H1 (cell line): ENCODE data around the gene F7. TPM values are rescaled to one million over a fixed set of nuclear protein-coding genes. Genes with fewer than 3 reads are reported as not detected.
A peak's percentile ranks its signal among the peaks of the same experiment; 100 is the strongest.

Experiments used
- CTCF ChIA-PET: fragments of 300-600 bp; sonication (Branson Sonifier 250); formaldehyde crosslinking; loops from one replicate; lab custom pipeline; 2021; ENCODE audit not compliant: partially characterized antibody; lab: Charles Lee
- POLR2A ChIA-PET: fragments of 300-600 bp; sonication (Branson Sonifier 250); formaldehyde crosslinking; loops from one replicate; lab custom pipeline; 2021; ENCODE audit warnings: inconsistent platforms; ENCODE audit not compliant: partially characterized antibody; lab: Charles Lee
- DNase-seq, 2 experiments: peaks; one replicate each; pipeline versions ENCODE4 v3.0.0 to v3.0.0-alpha.2; 2010 to 2022; ENCODE audit warnings: low spot score in 2 of 2, low read depth in 1 of 2, mixed read lengths in 1 of 2
- FAIRE-seq: peaks from 2 replicates; lab custom pipeline; 2011; peaks lifted over from hg19 to GRCh38; lab: Jason Lieb, UNC
- H2AFZ ChIP-seq: 2 replicates; pipeline ENCODE4 v1.8.1; 2012; ENCODE audit warnings: low read length, inconsistent platforms
- H2AK5ac ChIP-seq: 2 replicates; pipeline ENCODE4 v1.6.1; 2013; ENCODE audit warnings: low read depth, low read length
- H2BK120ac ChIP-seq: replicated peaks from 2 replicates; pipeline ENCODE3; 2013; ENCODE audit warnings: low read depth, low read length, inconsistent platforms
- H2BK12ac ChIP-seq: 2 replicates; pipeline ENCODE4 v1.6.1; 2013; ENCODE audit warnings: low read depth, low read length
- H2BK15ac ChIP-seq: 2 replicates; pipeline ENCODE4 v1.6.1; 2013; ENCODE audit warnings: low read length
- H2BK20ac ChIP-seq: 2 replicates; pipeline ENCODE4 v1.6.1; 2013; ENCODE audit warnings: low read length
- H2BK5ac ChIP-seq: 2 replicates; pipeline ENCODE4 v1.6.1; 2013; ENCODE audit warnings: low read depth, low read length
- H3K14ac ChIP-seq: 2 replicates; pipeline ENCODE4 v1.6.1; 2013; ENCODE audit warnings: inconsistent platforms; ENCODE audit not compliant: insufficient read length
- H3K18ac ChIP-seq: 2 replicates; pipeline ENCODE4 v1.6.1; 2013; ENCODE audit warnings: low read length; ENCODE audit errors: extremely low read depth
- H3K23ac ChIP-seq: 2 replicates; pipeline ENCODE4 v1.6.1; 2013; ENCODE audit warnings: inconsistent platforms; ENCODE audit not compliant: insufficient read length
- H3K23me2 ChIP-seq: 2 replicates; pipeline ENCODE4 v1.6.1; 2013; ENCODE audit warnings: low read depth, low read length
- H3K27ac ChIP-seq: 2 replicates; pipeline ENCODE4 v1.6.1; 2011; ENCODE audit warnings: low read depth, low read length, inconsistent platforms
- H3K27me3 ChIP-seq, 4 experiments: replicated peaks in 1 of 4; 1 replicate in 1 of 4; 2 replicates in 3 of 4; pipeline versions ENCODE4 v1.6.1 to v1.8.1; 2011 to 2013; ENCODE audit warnings: low read length in 3 of 4, mild to moderate bottlenecking in 3 of 4, inconsistent platforms in 2 of 4, mixed read lengths in 2 of 4, moderate library complexity in 1 of 4; ENCODE audit not compliant: control insufficient read depth in 3 of 4, insufficient read depth in 3 of 4; ENCODE audit errors: extremely low read depth in 1 of 4
- H3K36me3 ChIP-seq, 4 experiments: 2 replicates each; pipeline versions ENCODE4 v1.6.1 to v1.8.1; 2011 to 2013; ENCODE audit warnings: mild to moderate bottlenecking in 4 of 4, low read length in 3 of 4, moderate library complexity in 2 of 4, control low read depth in 1 of 4, inconsistent platforms in 1 of 4; ENCODE audit not compliant: insufficient read depth in 4 of 4, control insufficient read depth in 2 of 4
- H3K4ac ChIP-seq: replicated peaks from 2 replicates; pipeline ENCODE3; 2013; ENCODE audit warnings: low read length, low read depth, mixed read lengths, inconsistent platforms; ENCODE audit not compliant: insufficient read length
- H3K4me1 ChIP-seq, 4 experiments: replicated peaks in 1 of 4; 1 replicate in 1 of 4; 2 replicates in 3 of 4; pipeline versions ENCODE4 v1.6.1 to v1.8.1; 2011 to 2013; ENCODE audit warnings: low read length in 3 of 4, inconsistent platforms in 2 of 4, mixed read lengths in 1 of 4; ENCODE audit not compliant: insufficient read depth in 4 of 4, control insufficient read depth in 3 of 4
- H3K4me2 ChIP-seq, 2 experiments: 2 replicates each; pipeline versions ENCODE4 v1.6.1 to v1.8.1; 2011 to 2013; ENCODE audit warnings: low read depth in 2 of 2, low read length in 2 of 2, control low read depth in 1 of 2, inconsistent platforms in 1 of 2, mild to moderate bottlenecking in 1 of 2; ENCODE audit not compliant: insufficient read depth in 1 of 2
- H3K4me3 ChIP-seq, 4 experiments: fragments of 200-600, 300-600 bp in 1 of 4; sonication (generic), shearing (Covaris generic), sonication (Bioruptor Twin) in 1 of 4; 2 replicates each; pipeline versions ENCODE4 v1.5.1 to v1.8.1; 2011 to 2016; ENCODE audit warnings: low read length in 4 of 4, low read depth in 3 of 4, control low read depth in 2 of 4, inconsistent platforms in 2 of 4, mild to moderate bottlenecking in 2 of 4, mixed read lengths in 1 of 4, moderate library complexity in 1 of 4; ENCODE audit not compliant: insufficient read depth in 2 of 4; ENCODE audit errors: extremely low read depth in 1 of 4
- H3K56ac ChIP-seq: replicated peaks from 2 replicates; pipeline ENCODE3; 2013; ENCODE audit warnings: low read depth, mild to moderate bottlenecking, mixed read lengths, low read length, inconsistent platforms; ENCODE audit not compliant: insufficient read length
- H3K79me1 ChIP-seq: 2 replicates; pipeline ENCODE4 v1.6.1; 2013; ENCODE audit warnings: low read depth, low read length, control low read depth
- H3K79me2 ChIP-seq, 2 experiments: 2 replicates each; pipeline versions ENCODE4 v1.6.1 to v1.8.1; 2012 to 2013; ENCODE audit warnings: low read length in 2 of 2, mild to moderate bottlenecking in 2 of 2, inconsistent platforms in 1 of 2; ENCODE audit not compliant: insufficient read depth in 2 of 2, control insufficient read depth in 1 of 2
- H3K9ac ChIP-seq, 4 experiments: replicated peaks in 1 of 4; 1 replicate in 1 of 4; 2 replicates in 3 of 4; pipeline versions ENCODE4 v1.6.1 to v1.8.1; 2011 to 2013; ENCODE audit warnings: low read depth in 3 of 4, low read length in 3 of 4, control low read depth in 2 of 4, mild to moderate bottlenecking in 2 of 4, moderate library complexity in 2 of 4, inconsistent platforms in 1 of 4; ENCODE audit errors: extremely low read depth in 1 of 4
- H3K9me3 ChIP-seq, 2 experiments: 2 replicates each; pipeline versions ENCODE4 v1.6.1 to v1.8.1; 2012 to 2013; ENCODE audit warnings: mild to moderate bottlenecking in 2 of 2, moderate library complexity in 2 of 2, control low read depth in 1 of 2, inconsistent platforms in 1 of 2, low read depth in 1 of 2, low read length in 1 of 2, mixed read lengths in 1 of 2; ENCODE audit not compliant: insufficient read depth in 2 of 2
- H4K20me1 ChIP-seq, 2 experiments: replicated peaks in 1 of 2; 2 replicates each; pipeline versions ENCODE3 to v1.8.1; 2011 to 2013; ENCODE audit warnings: inconsistent platforms in 2 of 2, low read length in 2 of 2, mild to moderate bottlenecking in 1 of 2; ENCODE audit not compliant: insufficient read depth in 2 of 2, control insufficient read depth in 1 of 2
- H4K5ac ChIP-seq: 2 replicates; pipeline ENCODE4 v1.6.1; 2013; ENCODE audit warnings: low read length, low read depth, mixed read lengths, inconsistent platforms; ENCODE audit not compliant: insufficient read length
- H4K8ac ChIP-seq: 2 replicates; pipeline ENCODE4 v1.8.0; 2013; ENCODE audit warnings: mild to moderate bottlenecking, moderate library complexity, low read length, inconsistent platforms; ENCODE audit not compliant: insufficient read depth; ENCODE audit errors: extremely low read depth
- H4K91ac ChIP-seq: replicated peaks from 2 replicates; pipeline ENCODE3; 2013; ENCODE audit warnings: low read length, mixed read lengths, inconsistent platforms; ENCODE audit not compliant: insufficient read length
- CHD2 ChIP-seq: IDR thresholded peaks from 2 replicates; pipeline ENCODE4 v1.6.1; 2012; ENCODE audit warnings: low read length, improper control_type of control experiment
- CREB1 ChIP-seq: IDR thresholded peaks from 2 replicates; pipeline ENCODE4 v1.6.1; 2012; ENCODE audit warnings: inconsistent platforms
- CTBP2 ChIP-seq: IDR thresholded peaks from 2 replicates; pipeline ENCODE4 v1.7.0; 2011; ENCODE audit warnings: borderline replicate concordance, mild to moderate bottlenecking, moderate library complexity, mixed read lengths, low read length; ENCODE audit not compliant: insufficient read depth, insufficient read length
- EP300 ChIP-seq, 2 experiments: IDR thresholded peaks; 1 replicate in 1 of 2; 2 replicates in 1 of 2; pipeline ENCODE4 v1.6.1; 2011 to 2012; ENCODE audit warnings: low read depth in 2 of 2, low read length in 2 of 2, mild to moderate bottlenecking in 2 of 2, borderline replicate concordance in 1 of 2, inconsistent platforms in 1 of 2, moderate library complexity in 1 of 2
- GABPA ChIP-seq: IDR thresholded peaks from 2 replicates; pipeline ENCODE4 v1.6.1; 2011; ENCODE audit warnings: mild to moderate bottlenecking, low read length, moderate library complexity, borderline replicate concordance; ENCODE audit not compliant: insufficient read depth
- JUN ChIP-seq: IDR thresholded peaks from 2 replicates; pipeline ENCODE4 v1.6.1; 2011; ENCODE audit warnings: low read depth, mild to moderate bottlenecking, improper control_type of control experiment, low read length
- KDM4A ChIP-seq: IDR thresholded peaks from one replicate; pipeline ENCODE4 v1.7.1; 2012; ENCODE audit warnings: low read depth, mild to moderate bottlenecking, moderate library complexity, low read length, inconsistent platforms; ENCODE audit not compliant: severe bottlenecking
- POLR2AphosphoS5 ChIP-seq: IDR thresholded peaks from 2 replicates; pipeline ENCODE4 v1.6.1; 2011; ENCODE audit warnings: low read depth, low read length
- POU5F1 ChIP-seq: IDR thresholded peaks from 2 replicates; pipeline ENCODE4 v1.6.1; 2011; ENCODE audit warnings: low read depth, mild to moderate bottlenecking, low read length, moderate library complexity
- RAD21 ChIP-seq, 2 experiments: IDR thresholded peaks in 1 of 2; conservative IDR thresholded peaks in 1 of 2; 2 replicates each; pipeline ENCODE4 v1.6.1; 2011; ENCODE audit warnings: low read depth in 2 of 2, low read length in 2 of 2, improper control_type of control experiment in 1 of 2, inconsistent platforms in 1 of 2, mild to moderate bottlenecking in 1 of 2, moderate library complexity in 1 of 2
- RNF2 ChIP-seq: fragments of 200-900, 300-1000 bp; sonication (generic); IDR thresholded peaks from 2 replicates; pipeline ENCODE4 v1.7.1; 2016; ENCODE audit warnings: borderline replicate concordance, low read depth, mild to moderate bottlenecking, antibody characterized with exemption, low read length; ENCODE audit not compliant: poor library complexity, severe bottlenecking; ENCODE audit errors: missing control alignments
- SIRT6 ChIP-seq: IDR thresholded peaks from one replicate; pipeline ENCODE4 v1.7.1; 2012; ENCODE audit warnings: low read length, inconsistent platforms
- SP2 ChIP-seq: IDR thresholded peaks from 2 replicates; pipeline ENCODE4 v1.6.1; 2012; ENCODE audit warnings: mild to moderate bottlenecking, low read length, inconsistent platforms
- WGBS, 2 experiments: shearing (Covaris generic) in 1 of 2; methylation state at CpG; one replicate each; pipeline versions ENCODE4 v1.1.6 to v1.1.7; 2013 to 2015; ENCODE audit warnings: low lambda C conversion rate in 2 of 2, mixed read lengths in 2 of 2, inconsistent platforms in 1 of 2, low coverage in 1 of 2, missing lambda C conversion rate in 1 of 2; ENCODE audit not compliant: insufficient replicate concordance in 2 of 2, insufficient coverage in 1 of 2, insufficient read length in 1 of 2; ENCODE audit errors: extremely low coverage in 1 of 2, missing lambda C conversion rate in 1 of 2; 5-methylcytosine and 5-hydroxymethylcytosine counted together
- polyA plus RNA-seq, 7 experiments: library from polyadenylated mRNA; depleted of rRNA in 3 of 7; stranded (reverse) in 5 of 7; unstranded in 2 of 7; fragments of >200 nt in 5 of 7; fragments of 200-250 nt in 2 of 7; gene quantifications; 1 replicate in 5 of 7; 2 replicates in 1 of 7; 4 replicates in 1 of 7; pipeline versions ENCODE4 v1.2.1 to v1.2.3, GENCODE V29; 2011 to 2013; ENCODE audit warnings: missing spikeins in 2 of 7, mixed read lengths in 2 of 7
- total RNA-seq: library from RNA; stranded (reverse); fragmentation: NEBNext Ultra II Directional; extraction: Animal tissue kit (Norgen Biotek cat#: 25700); gene quantifications from 2 replicates; pipeline ENCODE4 v1.2.1, GENCODE V29; 2021

The F7 gene
- total and polyA plus RNA-seq, 2 of the 8 experiments (the other 6 are each of a cell fraction or from before 2014, with no cell fraction given), result 0.43 to 0.98 TPM

GRCh38 chr13:113102727-113103126, 2.9 kb upstream of the F7 start:
- WGBS, 2 experiments, result 90 to 100% methylated on average over 5 to 12 of the region's 12 CpGs
- no peak overlapping the region for H4K8ac ChIP-seq
- no peak overlapping the region for H4K5ac ChIP-seq
- no peak overlapping the region for H3K4me2 ChIP-seq
- H3K18ac ChIP-seq, result no peak overlapping the region
- no peak overlapping the region for H3K4ac ChIP-seq
- no peak overlapping the region for H4K91ac ChIP-seq
- DNase-seq, result no peak
- H2AK5ac ChIP-seq, result peak overlapping the region; percentile 9; the same call in 1 of the 2 replicates
- H3K27me3 ChIP-seq, result no peaks in the 10 kb centered on the region
- FAIRE-seq, result no peak
- no peaks in the 10 kb centered on the region for H3K9me3 ChIP-seq
- peaks cover 0 to 10% (median 6%) of the 10 kb centered on the region in 4 experiments; a peak in 6 of 7 replicates for H3K4me1 ChIP-seq
- H3K23ac ChIP-seq, result no peak overlapping the region
- H2AFZ ChIP-seq, result no peak overlapping the region
- H2BK15ac ChIP-seq, result peak overlapping the region; percentile 12; the same call in 1 of the 2 replicates
- H3K27ac ChIP-seq, result no peak overlapping the region
- H3K4me3 ChIP-seq, result no peak overlapping the region
- H3K79me1 ChIP-seq, result no peaks in the 10 kb centered on the region; the same call in 1 of the 2 replicates
- no peak overlapping the region for H3K56ac ChIP-seq
- H2BK5ac ChIP-seq, result no peak overlapping the region
- no peak overlapping the region for H2BK20ac ChIP-seq
- CTCF ChIA-PET, result interaction anchor here (0.8 to 3.3 kb wide), 5 partner anchors 12 to 73 kb away, joined by 3 to 14 read pairs (median 5); no protein-coding TSS in a partner anchor
- H2BK120ac ChIP-seq, result no peak overlapping the region
- H3K36me3 ChIP-seq, result no peaks in the 10 kb centered on the region; a peak in 1 of 8 replicates
- POLR2A ChIA-PET, result interaction anchor here (1.3 kb wide), 1 partner anchor 8 kb away, joined by 5 read pairs; no protein-coding TSS in a partner anchor
- no peak overlapping the region for H3K9ac ChIP-seq
- no peak overlapping the region for H2BK12ac ChIP-seq
- no peak overlapping the region for H3K14ac ChIP-seq
- H3K23me2 ChIP-seq, result peaks cover 2% of the 10 kb centered on the region; the same call in 1 of the 2 replicates
- H4K20me1 ChIP-seq, result peaks cover 0 to 6% of the 10 kb centered on the region in 2 experiments
- H3K79me2 ChIP-seq, result no peaks in the 10 kb centered on the region
- TF ChIP-seq EP300 (IDR thresholded peaks at IDR 0.05; ENCODE audit: borderline replicate concordance in 1 of 2, low read depth in 2 of 2, low read length in 2 of 2) (no peak), GABPA (no peak), CHD2 (no peak), CREB1 (no peak), JUN (no peak), RNF2 (no peak), SP2 (no peak), POU5F1 (no peak), CTBP2 (no peak), SIRT6 (no peak), POLR2AphosphoS5 (no peak), KDM4A (no peak), RAD21 (IDR thresholded peaks at IDR 0.05 in 1 of 2, conservative IDR thresholded peaks at IDR 0.05 in 1 of 2; ENCODE audit: low read depth in 2 of 2, low read length in 2 of 2) (no peak)
